Activated CD8-positive, alpha-beta memory T cell treated with anti-CD3 and anti-CD28 coated beads, Interleukin-2, amount 50 U/mL, for 24 hours (primary cell): Measurements from ENCODE around the gene PPP3R1.
"Not testable (repeated sequence)": the region's sequence is repeated elsewhere in the genome, so short reads cannot be mapped to it uniquely, and the experiment has no call there.

Source experiments
- DNase-seq: peaks from one replicate; pipeline ENCODE4 v3.0.0-alpha.2; 2020; ENCODE audit errors: extremely low read depth

PPP3R1 gene

GRCh38 chr2:68188831-68189230, 63.5 kb downstream of the PPP3R1 start:
- DNase-seq = no peak

DNA sequence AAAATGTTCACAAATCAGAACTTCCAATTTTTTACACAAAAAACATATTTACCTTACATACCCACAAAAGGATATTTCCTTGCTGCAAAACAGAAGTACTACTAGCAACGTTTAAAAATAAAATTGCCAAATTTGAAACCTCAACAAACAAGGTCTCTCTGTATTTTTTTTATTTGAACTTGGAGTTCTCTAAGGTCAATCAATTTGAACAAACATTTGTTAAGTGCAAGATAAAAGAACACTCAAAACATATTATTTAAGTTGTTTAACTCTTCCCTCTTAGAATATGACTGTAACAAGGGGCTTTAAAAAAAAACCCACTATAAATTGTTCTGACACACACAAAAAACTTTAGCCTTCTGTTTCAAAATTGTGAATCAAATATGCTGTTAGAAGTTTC, 65.0 kb downstream of the PPP3R1 start:
- no peak for DNase-seq

- DNase-seq = peak; percentile 7
Measured at GRCh38 chr2:68185541-68186164, 66.7 kb downstream of the PPP3R1 start.

DNA sequence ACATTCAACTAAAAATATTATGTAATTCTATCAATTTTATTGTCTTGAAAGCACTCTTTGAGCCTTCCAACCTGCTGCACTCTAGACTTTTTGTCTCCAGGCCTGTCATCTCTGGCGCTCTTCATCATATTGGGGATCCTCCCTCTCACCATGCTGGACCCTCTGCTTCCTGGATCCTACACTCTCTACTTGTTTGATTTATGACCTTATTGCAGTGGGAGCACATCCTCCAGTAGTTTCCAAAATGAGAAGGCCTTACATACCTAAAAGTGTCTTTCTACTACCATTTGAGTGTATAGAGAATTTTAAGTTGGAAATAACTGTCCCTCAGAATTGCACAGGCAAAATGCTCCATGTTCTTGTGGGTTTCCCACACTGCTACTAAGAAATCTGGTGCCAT, 69.4 kb downstream of the PPP3R1 start:
- no peak for DNase-seq

GRCh38 chr2:68178954-68179627, 73.2 kb downstream of the PPP3R1 start:
- DNase-seq = no peak

DNA sequence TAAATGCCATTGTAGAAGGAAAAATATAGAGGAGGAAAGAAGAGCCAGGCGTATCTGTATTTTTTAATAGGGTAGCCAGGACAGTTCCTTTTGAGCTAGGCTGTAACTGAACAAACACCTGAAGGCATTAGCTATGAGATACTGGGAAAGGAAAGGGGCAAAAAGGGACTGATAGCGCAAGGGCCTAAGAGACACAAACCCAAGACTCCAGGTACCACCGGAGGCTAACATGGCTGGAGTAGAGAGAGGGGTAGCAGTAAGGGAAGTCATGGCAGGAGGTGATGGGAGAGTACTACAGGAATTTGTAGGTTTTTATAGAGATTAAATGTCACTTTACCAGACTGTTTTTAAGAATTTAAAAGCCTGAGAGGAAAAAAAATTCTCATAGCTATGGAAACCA, 73.9 kb downstream of the PPP3R1 start:
- DNase-seq = no peak

- DNase-seq = no peak
Measured at GRCh38 chr2:68177541-68177940, 74.8 kb downstream of the PPP3R1 start.

- no peak for DNase-seq
Measured at GRCh38 chr2:68176657-68177056, 75.7 kb downstream of the PPP3R1 start.

- not testable (repeated sequence) for DNase-seq
Measured at GRCh38 chr2:68175210-68175609, 77.1 kb downstream of the PPP3R1 start.

- no peak for DNase-seq
Measured at GRCh38 chr2:68172990-68173700, 79.2 kb downstream of the PPP3R1 start.

- DNase-seq = no peak
Measured at GRCh38 chr2:68172521-68172920, 79.8 kb downstream of the PPP3R1 start.

DNA sequence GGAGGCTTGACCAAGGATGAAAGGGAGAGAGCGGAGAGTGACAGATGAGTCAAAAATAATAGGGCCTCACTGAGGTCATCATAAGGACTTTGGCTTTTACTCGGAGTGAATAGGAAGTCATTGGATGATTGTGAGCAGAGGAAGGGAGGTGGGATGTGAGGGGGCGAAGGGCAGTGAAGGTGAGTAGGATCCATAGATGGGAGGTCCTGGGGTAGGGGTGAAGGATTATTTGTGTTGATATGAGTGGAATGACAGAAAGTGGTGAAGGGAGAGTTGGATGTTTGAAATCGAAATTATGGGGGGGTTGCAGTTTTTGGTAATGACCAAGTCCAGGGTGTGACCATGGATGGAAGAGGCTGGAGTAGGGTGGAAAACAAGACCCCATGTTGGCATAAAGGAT, 80.6 kb downstream of the PPP3R1 start:
- no peak for DNase-seq

- no peak for DNase-seq
Measured at GRCh38 chr2:68171146-68171545, 81.2 kb downstream of the PPP3R1 start.

DNA sequence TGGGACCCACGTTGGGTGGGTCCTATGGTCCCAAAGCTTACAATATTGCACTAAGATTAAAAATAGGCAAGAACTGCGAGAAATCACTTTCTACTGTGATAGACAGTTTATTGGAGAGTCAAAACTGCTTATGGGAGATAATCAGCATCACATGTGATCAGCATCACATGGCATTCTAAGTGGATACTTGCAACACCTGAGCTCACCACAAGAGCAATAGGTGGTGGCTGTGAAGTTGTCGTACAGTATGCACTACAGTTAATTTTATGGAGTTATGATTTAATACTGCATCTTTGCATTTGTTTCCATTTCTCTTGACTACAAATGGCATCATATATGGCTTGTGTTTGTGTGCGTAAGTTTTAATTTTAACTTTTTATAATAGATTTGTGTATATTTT, 83.0 kb downstream of the PPP3R1 start:
- no peak for DNase-seq

DNA sequence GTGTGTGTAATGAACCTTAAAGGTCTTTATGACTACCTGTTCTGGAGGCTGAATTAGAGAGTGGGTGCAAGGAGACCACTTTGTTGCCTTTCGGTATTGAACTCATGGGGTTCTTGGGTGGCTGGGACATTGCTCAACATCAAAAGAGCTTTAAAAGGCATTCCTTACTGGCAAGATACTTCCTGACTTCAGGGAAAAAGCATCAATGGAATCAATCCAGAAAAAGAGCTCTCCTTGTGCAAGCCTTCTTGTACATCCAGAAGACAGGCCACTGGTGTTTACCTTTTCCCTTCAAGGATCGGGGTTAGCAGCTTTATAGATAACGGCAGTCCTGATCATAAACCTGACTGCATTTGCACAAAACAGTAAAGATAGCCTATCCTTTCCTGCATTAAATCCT, 85.1 kb downstream of the PPP3R1 start:
- DNase-seq = no peak

DNA sequence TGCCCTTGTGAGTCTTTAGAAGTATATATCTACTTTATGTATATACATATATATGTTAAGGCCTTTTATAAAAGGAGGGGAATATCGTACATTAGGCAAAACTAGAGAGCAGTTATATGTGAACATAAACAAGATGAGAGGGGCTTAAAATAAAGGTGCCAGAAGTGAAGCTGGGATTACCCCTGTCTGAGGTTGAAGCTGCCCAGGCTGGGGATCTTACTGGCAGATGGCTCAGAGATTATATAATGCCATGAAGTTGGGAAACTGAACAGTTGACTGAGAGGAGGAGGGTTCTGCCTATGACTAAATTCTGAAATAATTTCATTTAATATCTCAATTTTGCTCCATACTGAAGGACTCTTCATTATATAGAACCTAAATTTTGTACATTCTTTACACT, 88.7 kb downstream of the PPP3R1 start:
- DNase-seq = no peak

DNA sequence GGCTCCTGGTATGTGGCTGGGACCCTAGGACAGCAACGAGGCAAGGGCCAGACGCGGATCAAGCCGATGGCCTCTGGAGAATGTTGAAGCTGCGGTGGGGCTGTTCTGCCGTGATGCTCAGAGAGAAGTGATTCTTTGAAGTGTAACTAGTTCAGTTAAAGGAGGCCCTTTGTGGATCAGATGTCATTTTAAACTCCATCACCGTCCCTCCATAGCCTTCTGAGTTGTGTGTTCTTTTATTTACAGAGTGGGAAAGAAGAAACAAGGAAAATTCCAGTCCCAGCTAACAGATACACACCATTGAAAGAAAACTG, 94.2 kb downstream of the PPP3R1 start:
- no peak for DNase-seq

GRCh38 chr2:68157402-68158133, 94.8 kb downstream of the PPP3R1 start, which contains the start of gene PNO1:
Gene PNO1 (plus strand): TSS chr2:68157888. CDS start chr2:68157935, 47 bp downstream.
- peak; percentile 95 for DNase-seq

- no peak for DNase-seq
Measured at GRCh38 chr2:68157002-68157401, 95.3 kb downstream of the PPP3R1 start.

DNA sequence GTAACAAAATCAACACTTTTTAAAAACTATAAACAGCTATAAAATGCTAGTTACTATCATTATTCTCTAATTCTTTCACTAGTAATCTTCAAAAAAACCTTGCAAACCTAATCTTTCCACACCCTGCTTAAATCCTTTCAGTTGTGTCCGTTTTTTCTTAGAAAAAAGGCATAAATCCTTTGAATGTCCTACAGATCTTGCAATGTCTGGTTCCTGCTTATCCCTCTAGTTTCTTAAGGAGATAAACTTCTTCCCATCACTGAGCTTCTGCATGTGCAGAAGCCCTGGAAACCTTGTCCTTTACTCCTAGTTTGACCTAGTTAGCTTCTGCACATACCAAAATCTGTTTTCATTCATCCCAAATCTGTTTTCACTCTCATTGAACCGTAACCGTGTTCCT, 95.9 kb downstream of the PPP3R1 start:
- no peak for DNase-seq

DNA sequence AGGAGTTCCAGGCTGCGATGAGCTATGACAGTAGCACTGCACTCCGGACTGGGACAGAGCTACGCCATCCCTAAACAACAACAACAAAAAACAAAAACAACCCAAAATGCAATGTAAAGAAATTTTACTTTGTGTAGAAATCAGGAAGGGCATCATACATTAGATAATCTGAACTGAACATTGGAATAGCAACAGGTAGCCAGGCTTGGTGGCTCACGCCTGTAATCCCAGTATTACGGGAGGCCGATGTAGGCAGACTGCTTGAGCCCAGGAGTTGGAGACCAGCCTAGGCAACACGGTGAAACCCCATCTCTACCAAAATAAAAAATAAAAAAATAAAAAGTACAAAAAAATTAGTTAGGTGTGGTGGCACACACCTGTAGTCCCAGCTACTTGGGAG, 96.7 kb downstream of the PPP3R1 start:
- DNase-seq = no peak

DNA sequence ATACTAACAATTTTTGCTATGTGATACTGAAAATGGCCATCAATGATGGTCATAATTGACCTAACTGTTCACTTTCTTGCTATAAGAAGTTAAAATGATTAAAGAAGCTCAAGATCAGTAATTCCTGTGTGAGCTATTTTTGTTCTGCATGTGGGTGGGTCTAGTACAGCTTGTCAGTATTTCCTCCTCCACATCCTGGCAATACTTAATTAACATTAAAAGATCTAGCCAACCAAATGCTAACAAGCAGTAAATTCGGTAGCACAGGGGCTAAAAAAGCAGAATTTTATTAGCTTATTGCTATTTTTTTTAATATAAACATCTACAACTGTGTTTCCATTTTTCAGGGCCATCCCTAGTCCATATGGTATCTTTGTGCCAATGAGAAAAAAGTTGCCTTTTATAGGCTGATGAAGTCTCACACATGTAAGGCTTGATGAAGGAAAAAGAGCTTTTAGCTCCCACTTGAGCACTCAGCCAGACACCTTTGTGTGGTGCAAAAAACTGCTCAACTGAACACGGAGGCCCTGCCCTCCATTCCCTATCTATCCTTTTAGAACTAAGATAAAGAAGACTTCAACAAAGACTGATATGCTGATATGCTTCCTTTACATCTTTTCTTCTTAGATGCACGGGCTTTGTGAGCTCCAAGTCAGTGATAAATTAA, 99.5 kb downstream of the PPP3R1 start:
- DNase-seq = no peak
